GM18520 (cell line): Measurements from ENCODE around the gene APBB1.

Experiments
- ATAC-seq: cut with Tn5 transposase; IDR thresholded peaks from one replicate; pipeline ENCODE4 v1.9.1; 2021; ENCODE audit not compliant: unreplicated experiment

APBB1 gene

GRCh38 chr11:6417907-6418556 lies 862 bp downstream of the APBB1 start:
- ATAC-seq = no peak

- ATAC-seq = no peak
These were observed 3.1 kb downstream of the APBB1 start for GRCh38 chr11:6415797-6416196.

GRCh38 chr11:6414874-6415328 lies 4.0 kb downstream of the APBB1 start:
- no peak for ATAC-seq

GRCh38 chr11:6413791-6414201 lies 5.1 kb downstream of the APBB1 start:
- no peak for ATAC-seq

GRCh38 chr11:6411594-6412031 lies 7.3 kb downstream of the APBB1 start:
- no peak for ATAC-seq

GRCh38 chr11:6410695-6411430 lies 8.0 kb downstream of the APBB1 start:
- ATAC-seq = no peak

GRCh38 chr11:6406370-6406769 lies 12.5 kb downstream of the APBB1 start:
- no peak for ATAC-seq

GRCh38 chr11:6405846-6406245 lies 13.0 kb downstream of the APBB1 start:
- ATAC-seq = no peak

GRCh38 chr11:6405052-6405667 lies 13.7 kb downstream of the APBB1 start:
- no peak for ATAC-seq

- no peak for ATAC-seq
These were observed 14.4 kb downstream of the APBB1 start for GRCh38 chr11:6404342-6405051.

- no peak for ATAC-seq
These were observed 15.4 kb downstream of the APBB1 start for GRCh38 chr11:6403539-6403938.

GRCh38 chr11:6402561-6402981 lies 16.3 kb downstream of the APBB1 start:
- ATAC-seq = peak; percentile 79

GRCh38 chr11:6402061-6402470 lies 16.8 kb downstream of the APBB1 start:
- ATAC-seq = no peak

- ATAC-seq = no peak
These were observed 17.4 kb downstream of the APBB1 start for GRCh38 chr11:6401464-6401863.

GRCh38 chr11:6400431-6401345 lies 18.2 kb downstream of the APBB1 start:
- no peak for ATAC-seq

- no peak for ATAC-seq
These were observed 21.3 kb downstream of the APBB1 start for GRCh38 chr11:6397636-6398035.

- no peak for ATAC-seq
These were observed 21.7 kb downstream of the APBB1 start for GRCh38 chr11:6397156-6397555.

- ATAC-seq = no peak
These were observed 23.3 kb downstream of the APBB1 start for GRCh38 chr11:6395470-6396060.

GRCh38 chr11:6393989-6394670 lies 24.8 kb downstream of the APBB1 start:
- no peak for ATAC-seq
